Measurements from ENCODE around the gene PTTG1IP. TPM values are rescaled to one million over a fixed set of nuclear protein-coding genes. Genes with fewer than 3 reads are reported as not detected.

PTTG1IP gene
- polyA plus RNA-seq, 1 donor (not counting 4 experiments of a cell fraction or from before 2014, with no cell fraction given) = 132 TPM

- Histone ChIP-seq H3K4me1 (ENCODE audit: control insufficient read depth, extremely low read depth, insufficient read depth, low read length) (peaks cover 23% of the 10 kb centered on the region), H2AFZ (ENCODE audit: control insufficient read depth, low read length) (no peak overlapping the region), H3K36me3 (ENCODE audit: control insufficient read depth in 2 of 2, extremely low read depth in 1 of 2, insufficient read depth in 2 of 2, low read length in 2 of 2) (no peaks in the 10 kb centered on the region), H3K79me2 (ENCODE audit: control insufficient read depth, insufficient read depth, low read length) (no peaks in the 10 kb centered on the region), H3K27me3 (ENCODE audit: control insufficient read depth, extremely low read depth, insufficient read depth, low read length) (peaks cover 12% of the 10 kb centered on the region), H3K9me3 (ENCODE audit: control insufficient read depth, low read depth, low read length) (no peaks in the 10 kb centered on the region), H3K9me1 (ENCODE audit: control insufficient read depth, extremely low read depth, insufficient read depth, low read length) (no peaks in the 10 kb centered on the region), H3K4me2 (ENCODE audit: control insufficient read depth, extremely low read depth, insufficient read depth, low read depth, low read length) (no peak overlapping the region), H3K4me3 (ENCODE audit: control insufficient read depth in 2 of 3, extremely low read depth in 1 of 3, insufficient read depth in 2 of 3, low read depth in 1 of 3, low read length in 3 of 3) (no peak overlapping the region), H3K9ac (ENCODE audit: control insufficient read depth, extremely low read depth, insufficient read depth, low read length) (no peak overlapping the region), H4K20me1 (ENCODE audit: control insufficient read depth, extremely low read depth, insufficient read depth, low read length) (no peaks in the 10 kb centered on the region), H3K27ac (ENCODE audit: control insufficient read depth, insufficient read depth, low read length) (no peak overlapping the region)
- FAIRE-seq (no peak), DNase-seq (ENCODE audit: low read depth, low spot score) (no peak)
- TF ChIP-seq EZH2 (IDR thresholded peaks at IDR 0.05; ENCODE audit: low read length) (no peak), CTCF (optimal IDR thresholded peaks at IDR 0.05 in 1 of 3, IDR thresholded peaks at IDR 0.05 in 1 of 3, conservative IDR thresholded peaks at IDR 0.05 in 1 of 3; ENCODE audit: extremely low read depth in 1 of 3, insufficient read depth in 2 of 3, low read length in 3 of 3) (no peak)
- dilution Hi-C loops (cut with MboI; ENCODE audit: extremely low pct_ligation_motif_present, low sequenced_read_pairs) = no loop called here
These were observed 45.8 kb upstream of the PTTG1IP start for GRCh38 chr21:44919111-44919912.

GRCh38 chr21:44918581-44919033, 45.1 kb upstream of the PTTG1IP start:
- Histone ChIP-seq H3K4me1 (ENCODE audit: control insufficient read depth, extremely low read depth, insufficient read depth, low read length) (peaks cover 23% of the 10 kb centered on the region), H3K4me3 (ENCODE audit: control insufficient read depth in 2 of 3, extremely low read depth in 1 of 3, insufficient read depth in 2 of 3, low read depth in 1 of 3, low read length in 3 of 3) (no peak overlapping the region), H3K36me3 (ENCODE audit: control insufficient read depth in 2 of 2, extremely low read depth in 1 of 2, insufficient read depth in 2 of 2, low read length in 2 of 2) (no peaks in the 10 kb centered on the region), H3K27ac (ENCODE audit: control insufficient read depth, insufficient read depth, low read length) (no peak overlapping the region), H3K9me3 (ENCODE audit: control insufficient read depth, low read depth, low read length) (no peaks in the 10 kb centered on the region), H2AFZ (ENCODE audit: control insufficient read depth, low read length) (no peak overlapping the region), H3K9me1 (ENCODE audit: control insufficient read depth, extremely low read depth, insufficient read depth, low read length) (no peaks in the 10 kb centered on the region), H3K4me2 (ENCODE audit: control insufficient read depth, extremely low read depth, insufficient read depth, low read depth, low read length) (no peak overlapping the region), H4K20me1 (ENCODE audit: control insufficient read depth, extremely low read depth, insufficient read depth, low read length) (no peaks in the 10 kb centered on the region), H3K79me2 (ENCODE audit: control insufficient read depth, insufficient read depth, low read length) (no peaks in the 10 kb centered on the region), H3K27me3 (ENCODE audit: control insufficient read depth, extremely low read depth, insufficient read depth, low read length) (peaks cover 12% of the 10 kb centered on the region), H3K9ac (ENCODE audit: control insufficient read depth, extremely low read depth, insufficient read depth, low read length) (no peak overlapping the region)
- DNase-seq (ENCODE audit: low read depth, low spot score) = no peak
- dilution Hi-C loops (cut with MboI; ENCODE audit: extremely low pct_ligation_motif_present, low sequenced_read_pairs) = no loop called here
- FAIRE-seq = no peak
- TF ChIP-seq CTCF (optimal IDR thresholded peaks at IDR 0.05 in 1 of 3, IDR thresholded peaks at IDR 0.05 in 1 of 3, conservative IDR thresholded peaks at IDR 0.05 in 1 of 3; ENCODE audit: extremely low read depth in 1 of 3, insufficient read depth in 2 of 3, low read length in 3 of 3) = no peak
